Naive B cell (primary cell): ENCODE data around the gene SLC35F3. TPM values are rescaled to one million over a fixed set of nuclear protein-coding genes. Genes with fewer than 3 reads are reported as not detected.

Experiments
- ATAC-seq, 2 donors: fragments of 150-1000 bp; cut with Tn5 transposase; 2 replicates each; pipeline ENCODE4 v1.10.0; 2021; ENCODE audit warnings: low read depth in 2 of 2, mild to moderate bottlenecking in 2 of 2, moderate library complexity in 2 of 2
- DNase-seq: peaks from one replicate; pipeline ENCODE4 v3.0.0; 2022
- H3K27ac Mint-ChIP-seq, 6 donors: one replicate each; pipeline ENCODE4 v1.8.0; 2020 to 2022; ENCODE audit warnings: mild to moderate bottlenecking in 6 of 6, mixed read lengths in 6 of 6, moderate library complexity in 5 of 6, inconsistent platforms in 2 of 6
- H3K27me3 Mint-ChIP-seq, 3 donors: one replicate each; pipeline ENCODE4 v1.8.0; 2021 to 2022; ENCODE audit warnings: mixed read lengths in 3 of 3, mild to moderate bottlenecking in 1 of 3
- H3K36me3 Mint-ChIP-seq, 2 donors: one replicate each; pipeline ENCODE4 v1.8.0; 2020 to 2022; ENCODE audit warnings: mixed read lengths in 2 of 2, inconsistent platforms in 1 of 2, mild to moderate bottlenecking in 1 of 2
- H3K4me1 Mint-ChIP-seq, 3 donors: one replicate each; pipeline ENCODE4 v1.8.0; 2020 to 2022; ENCODE audit warnings: mixed read lengths in 3 of 3, inconsistent platforms in 1 of 3, mild to moderate bottlenecking in 1 of 3, moderate library complexity in 1 of 3
- H3K4me3 Mint-ChIP-seq, 8 donors: one replicate each; pipeline ENCODE4 v1.8.0; 2020 to 2022; ENCODE audit warnings: mild to moderate bottlenecking in 8 of 8, mixed read lengths in 8 of 8, moderate library complexity in 8 of 8, inconsistent platforms in 2 of 8
- H3K9me3 Mint-ChIP-seq, 7 donors: one replicate each; pipeline ENCODE4 v1.8.0; 2020 to 2022; ENCODE audit warnings: mixed read lengths in 7 of 7, mild to moderate bottlenecking in 5 of 7, inconsistent platforms in 2 of 7, moderate library complexity in 1 of 7
- polyA plus RNA-seq, 6 donors: library from polyadenylated mRNA; unstranded; fragments of 300-500 nt; fragmentation: Illumina TruSeq; gene quantifications; one replicate each; pipeline ENCODE4 v1.2.3, GENCODE V29; 2021; ENCODE audit warnings: low read depth in 6 of 6

SLC35F3 gene
- polyA plus RNA-seq, 6 donors from 2014 or later: not detected

DNA sequence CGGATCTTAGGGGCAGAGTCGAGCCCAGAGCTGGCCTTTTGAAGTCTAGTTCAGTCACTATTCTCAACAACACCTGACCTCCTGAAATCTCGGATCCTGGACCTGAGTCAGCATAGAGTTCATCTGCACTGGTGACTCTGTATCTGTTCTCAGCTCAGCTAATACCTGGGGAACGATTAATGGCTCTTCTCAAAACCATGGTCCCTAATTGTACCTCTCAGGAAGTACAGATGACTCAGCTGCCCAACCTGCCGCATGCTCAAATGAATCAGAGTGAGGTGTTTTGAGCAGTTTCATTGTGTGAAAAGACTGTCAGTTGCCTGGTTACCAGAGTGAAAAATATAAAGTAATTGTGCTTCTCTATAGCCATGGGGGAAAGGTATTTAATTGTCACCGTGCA, 89.2 kb downstream of the SLC35F3 start:
- no peaks in the 10 kb centered on the region for H3K4me1 Mint-ChIP-seq
- DNase-seq (no peak), ATAC-seq (no peak)
- no peaks in the 10 kb centered on the region for H3K36me3 Mint-ChIP-seq
- peaks cover 0 to 6% (median 0%) of the 10 kb centered on the region in 7 donors for H3K9me3 Mint-ChIP-seq
- no peak overlapping the region for H3K4me3 Mint-ChIP-seq
- no peak overlapping the region for H3K27ac Mint-ChIP-seq
- peaks cover 9 to 23% (median 9%) of the 10 kb centered on the region in 3 donors for H3K27me3 Mint-ChIP-seq

DNA sequence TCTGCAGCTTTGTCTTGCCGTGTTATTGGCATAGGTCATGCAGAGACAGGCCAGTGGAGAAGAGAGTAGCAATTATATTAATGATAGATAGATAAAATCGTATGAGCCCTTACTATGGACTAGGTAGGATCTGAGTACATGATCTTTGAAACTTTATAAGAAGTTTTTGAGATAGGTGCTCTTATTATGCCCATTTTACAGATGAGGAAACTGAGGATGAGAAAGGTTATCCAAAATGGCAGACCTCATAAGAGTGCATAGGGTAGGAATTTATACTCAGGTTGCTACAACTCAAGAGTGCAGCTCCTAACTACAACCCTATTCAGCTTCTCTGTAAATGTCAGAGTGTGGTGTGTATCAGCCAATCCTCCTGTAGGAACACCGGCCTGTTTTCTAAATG, 89.6 kb downstream of the SLC35F3 start:
- no peak overlapping the region for H3K27ac Mint-ChIP-seq
- no peak for DNase-seq
- H3K27me3 Mint-ChIP-seq: peaks cover 8 to 26% (median 11%) of the 10 kb centered on the region in 3 donors
- no peaks in the 10 kb centered on the region for H3K4me1 Mint-ChIP-seq
- no peak for ATAC-seq
- no peaks in the 10 kb centered on the region for H3K36me3 Mint-ChIP-seq
- no peak overlapping the region for H3K4me3 Mint-ChIP-seq
- H3K9me3 Mint-ChIP-seq: peaks cover 0 to 6% (median 0%) of the 10 kb centered on the region in 7 donors

DNA sequence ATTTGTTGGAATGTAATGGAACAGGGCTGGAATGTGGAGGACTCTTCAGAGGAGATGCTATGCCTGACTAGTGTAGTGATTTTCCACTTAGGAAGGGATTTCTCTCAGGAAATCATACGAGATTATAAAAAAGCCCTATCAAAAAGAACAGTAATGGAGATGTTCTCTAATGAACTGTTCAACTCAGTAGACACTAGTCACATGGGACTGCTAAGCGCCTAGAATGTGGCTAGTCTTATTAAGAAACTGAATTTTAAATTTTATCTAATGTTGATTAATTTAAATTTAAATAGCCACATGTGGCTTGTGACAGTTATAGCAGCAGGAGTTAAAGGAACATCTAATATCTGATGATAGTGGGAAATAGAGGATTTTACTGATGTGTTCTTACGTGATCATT, 94.0 kb downstream of the SLC35F3 start:
- H3K27ac Mint-ChIP-seq: no peak overlapping the region
- H3K27me3 Mint-ChIP-seq: peaks cover 11 to 24% (median 20%) of the 10 kb centered on the region in 3 donors
- H3K4me3 Mint-ChIP-seq: no peak overlapping the region
- ATAC-seq: no peak
- H3K9me3 Mint-ChIP-seq: peaks cover 0 to 6% (median 0%) of the 10 kb centered on the region in 7 donors
- H3K36me3 Mint-ChIP-seq: no peaks in the 10 kb centered on the region
- no peaks in the 10 kb centered on the region for H3K4me1 Mint-ChIP-seq
- DNase-seq: no peak

DNA sequence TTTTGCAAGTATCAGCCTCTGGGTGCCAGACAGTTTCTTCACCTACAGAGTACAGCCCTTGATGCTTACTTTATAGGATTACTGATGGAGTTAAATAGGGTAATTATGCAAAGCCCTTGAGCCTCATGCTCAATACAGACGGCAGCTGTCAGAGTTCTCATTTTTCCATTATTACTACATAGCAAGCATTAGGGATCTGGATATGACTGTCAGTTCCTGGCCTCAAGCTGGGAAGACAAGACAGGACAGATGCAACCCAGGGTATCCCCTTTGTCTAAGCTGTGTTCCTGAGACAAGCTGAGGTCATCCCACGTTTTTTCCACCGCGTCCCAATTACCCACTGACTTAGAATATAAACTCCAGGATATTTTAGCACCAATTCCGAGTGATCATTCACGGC, 94.4 kb downstream of the SLC35F3 start:
- DNase-seq (no peak), ATAC-seq (no peak)
- no peak overlapping the region for H3K4me3 Mint-ChIP-seq
- no peak overlapping the region for H3K27ac Mint-ChIP-seq
- H3K4me1 Mint-ChIP-seq: no peaks in the 10 kb centered on the region
- peaks cover 0 to 6% (median 0%) of the 10 kb centered on the region in 7 donors for H3K9me3 Mint-ChIP-seq
- no peaks in the 10 kb centered on the region for H3K36me3 Mint-ChIP-seq
- peaks cover 11 to 29% (median 20%) of the 10 kb centered on the region in 3 donors for H3K27me3 Mint-ChIP-seq

DNA sequence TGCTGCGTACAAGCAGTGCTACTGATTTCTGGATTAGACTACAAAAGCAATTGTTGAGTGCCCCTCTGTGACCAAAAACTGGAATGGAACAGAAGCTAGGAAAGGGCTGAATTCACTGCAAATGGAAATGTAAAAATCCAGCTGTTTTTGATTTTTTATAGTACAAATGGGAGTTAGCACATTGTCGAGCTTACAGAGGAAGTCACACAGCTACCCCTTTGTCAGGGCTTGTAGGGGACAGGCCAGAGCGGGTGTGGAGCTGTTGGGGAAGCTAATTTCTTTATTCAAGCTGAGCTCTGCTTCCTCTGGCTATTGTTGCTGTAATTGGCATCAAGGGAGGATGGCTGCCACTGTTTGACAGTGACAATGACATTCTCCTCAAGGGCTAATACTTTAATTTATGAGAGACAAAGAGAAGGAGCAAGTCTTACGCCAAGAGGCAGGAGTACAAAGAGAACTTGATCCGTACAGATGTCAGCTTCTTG, 96.1 kb downstream of the SLC35F3 start:
- Mint-ChIP-seq H3K27me3 (peaks cover 17 to 28% (median 20%) of the 10 kb centered on the region in 3 donors), H3K36me3 (no peaks in the 10 kb centered on the region), H3K27ac (no peak overlapping the region), H3K4me3 (no peak overlapping the region), H3K4me1 (no peaks in the 10 kb centered on the region), H3K9me3 (peaks cover 0 to 6% (median 0%) of the 10 kb centered on the region in 7 donors)
- ATAC-seq (no peak), DNase-seq (no peak)

GRCh38 chr1:234001817-234002216, 97.3 kb downstream of the SLC35F3 start:
- H3K27me3 Mint-ChIP-seq: peaks cover 18 to 28% (median 20%) of the 10 kb centered on the region in 3 donors
- peaks cover 0 to 6% (median 0%) of the 10 kb centered on the region in 7 donors for H3K9me3 Mint-ChIP-seq
- DNase-seq: no peak
- no peaks in the 10 kb centered on the region for H3K36me3 Mint-ChIP-seq
- no peak for ATAC-seq
- no peak overlapping the region for H3K4me3 Mint-ChIP-seq
- no peak overlapping the region for H3K27ac Mint-ChIP-seq
- H3K4me1 Mint-ChIP-seq: no peaks in the 10 kb centered on the region

GRCh38 chr1:234004591-234004990, 100.1 kb downstream of the SLC35F3 start:
- Mint-ChIP-seq H3K4me1 (no peaks in the 10 kb centered on the region), H3K36me3 (peaks cover 0 to 5% of the 10 kb centered on the region in 2 donors), H3K27ac (no peak overlapping the region), H3K27me3 (peaks cover 12 to 18% (median 12%) of the 10 kb centered on the region in 3 donors), H3K9me3 (peaks cover 0 to 6% (median 2%) of the 10 kb centered on the region in 7 donors), H3K4me3 (no peak overlapping the region)
- ATAC-seq: no peak
- no peak for DNase-seq

DNA sequence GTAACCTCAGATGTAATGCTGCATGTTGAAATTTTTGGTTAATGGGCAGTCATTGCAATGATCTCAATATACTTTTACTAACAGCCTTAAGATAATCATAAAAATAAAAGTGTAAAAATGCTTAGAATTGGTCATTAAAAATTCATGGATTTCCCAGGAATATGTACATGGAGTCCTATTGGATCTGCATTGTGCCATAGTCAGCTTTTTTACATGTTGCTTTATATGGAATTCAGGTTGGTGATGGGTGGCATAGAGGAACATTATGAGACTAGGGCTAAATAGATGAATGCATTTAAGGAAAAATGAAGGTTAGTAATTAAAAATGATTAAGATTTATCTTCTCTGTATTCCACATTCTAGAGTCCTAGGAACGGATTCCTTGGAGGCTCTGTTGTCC, 103.2 kb downstream of the SLC35F3 start:
- no peak overlapping the region for H3K4me3 Mint-ChIP-seq
- peaks cover 16 to 26% (median 24%) of the 10 kb centered on the region in 3 donors for H3K27me3 Mint-ChIP-seq
- H3K9me3 Mint-ChIP-seq: peaks cover 1 to 11% (median 5%) of the 10 kb centered on the region in 7 donors
- peaks cover 0 to 5% of the 10 kb centered on the region in 2 donors for H3K36me3 Mint-ChIP-seq
- ATAC-seq (no peak), DNase-seq (no peak)
- H3K4me1 Mint-ChIP-seq: no peaks in the 10 kb centered on the region
- no peak overlapping the region for H3K27ac Mint-ChIP-seq

- no peak overlapping the region for H3K4me3 Mint-ChIP-seq
- ATAC-seq (no peak), DNase-seq (no peak)
- no peak overlapping the region for H3K27ac Mint-ChIP-seq
- no peaks in the 10 kb centered on the region for H3K4me1 Mint-ChIP-seq
- peaks cover 1 to 11% (median 5%) of the 10 kb centered on the region in 7 donors for H3K9me3 Mint-ChIP-seq
- H3K36me3 Mint-ChIP-seq: peaks cover 0 to 5% of the 10 kb centered on the region in 2 donors
- H3K27me3 Mint-ChIP-seq: peaks cover 16 to 34% (median 29%) of the 10 kb centered on the region in 3 donors
Measured at GRCh38 chr1:234008591-234008990, 104.1 kb downstream of the SLC35F3 start.

DNA sequence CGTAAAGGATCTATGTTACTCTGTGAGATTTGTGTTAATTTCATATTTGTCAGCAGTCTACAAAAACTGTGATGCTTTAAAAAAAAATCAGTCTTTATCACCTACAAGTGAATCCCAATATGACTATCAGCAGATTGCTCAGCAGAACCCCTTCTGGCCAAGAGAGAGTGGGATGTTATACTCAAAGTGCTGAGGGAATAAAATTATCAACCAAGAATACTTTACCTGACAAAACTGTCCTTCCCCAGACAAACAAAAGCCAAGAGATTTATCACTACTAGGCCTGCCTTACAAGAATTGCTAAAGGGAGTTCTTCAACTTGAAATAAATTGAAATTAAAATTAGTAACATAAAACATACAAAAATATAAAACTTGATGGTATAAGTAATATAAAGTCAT, 105.2 kb downstream of the SLC35F3 start:
- Mint-ChIP-seq H3K4me1 (no peaks in the 10 kb centered on the region), H3K4me3 (no peak overlapping the region), H3K36me3 (peaks cover 0 to 5% of the 10 kb centered on the region in 2 donors), H3K27me3 (peaks cover 16 to 31% (median 29%) of the 10 kb centered on the region in 3 donors), H3K27ac (no peak overlapping the region), H3K9me3 (peaks cover 1 to 13% (median 6%) of the 10 kb centered on the region in 7 donors)
- DNase-seq (no peak), ATAC-seq (no peak)

DNA sequence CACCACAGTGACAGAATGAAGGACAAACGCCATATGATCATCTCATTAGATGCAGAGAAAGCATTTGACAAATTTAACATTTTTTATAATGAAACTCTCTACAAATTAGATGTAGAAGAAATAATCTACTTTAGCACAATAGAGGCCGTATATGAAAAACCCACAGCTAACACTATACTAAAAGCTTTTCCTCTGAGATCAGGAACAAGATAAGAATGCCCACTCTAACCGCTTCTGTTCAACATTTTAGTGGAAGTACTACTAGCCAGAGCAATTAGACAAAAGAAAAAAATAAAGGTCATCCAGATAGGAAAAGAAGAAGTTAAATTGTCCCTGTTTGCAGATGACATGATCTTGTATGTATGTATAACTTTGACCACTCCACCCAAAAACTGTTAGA, 109.7 kb downstream of the SLC35F3 start:
- Mint-ChIP-seq H3K27me3 (peaks cover 8 to 36% (median 20%) of the 10 kb centered on the region in 3 donors), H3K4me1 (no peaks in the 10 kb centered on the region), H3K4me3 (no peak overlapping the region), H3K9me3 (peaks cover 0 to 21% (median 8%) of the 10 kb centered on the region in 7 donors), H3K36me3 (no peaks in the 10 kb centered on the region), H3K27ac (no peak overlapping the region)
- DNase-seq (no peak), ATAC-seq (no peak)

- H3K4me1 Mint-ChIP-seq: no peaks in the 10 kb centered on the region
- no peak overlapping the region for H3K27ac Mint-ChIP-seq
- peaks cover 0 to 9% (median 5%) of the 10 kb centered on the region in 3 donors for H3K27me3 Mint-ChIP-seq
- no peak for DNase-seq
- no peak overlapping the region for H3K4me3 Mint-ChIP-seq
- ATAC-seq: no peak
- H3K9me3 Mint-ChIP-seq: peaks cover 0 to 8% (median 3%) of the 10 kb centered on the region in 7 donors
- H3K36me3 Mint-ChIP-seq: no peaks in the 10 kb centered on the region
Measured at GRCh38 chr1:234018816-234019215, 114.3 kb downstream of the SLC35F3 start.

GRCh38 chr1:234019387-234019786, 114.9 kb downstream of the SLC35F3 start:
- Mint-ChIP-seq H3K27ac (no peak overlapping the region), H3K36me3 (no peaks in the 10 kb centered on the region)

DNA sequence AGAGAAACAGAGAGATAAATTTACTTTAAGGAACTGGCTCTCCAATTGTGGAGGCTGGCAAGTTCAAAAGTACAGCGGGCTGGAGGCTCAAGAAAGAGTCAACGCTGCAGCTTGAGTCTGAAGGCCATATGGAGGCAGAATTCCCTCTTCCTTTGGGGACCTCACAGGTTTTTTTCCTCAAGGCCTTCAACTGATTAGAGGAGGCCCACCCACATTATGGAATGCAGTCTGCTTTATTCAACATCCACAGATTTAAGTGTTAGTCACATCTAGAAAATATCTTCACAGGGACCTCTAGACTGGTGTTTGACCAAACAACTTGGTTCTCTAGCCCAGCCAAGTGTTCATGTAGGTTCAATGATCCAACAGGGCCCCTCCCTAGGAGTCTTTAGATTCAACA, 117.8 kb downstream of the SLC35F3 start:
- no peak overlapping the region for H3K4me3 Mint-ChIP-seq
- no peak for DNase-seq

More at GRCh38 chr1:234019387-234019786, 114.9 kb downstream of the SLC35F3 start:
- Mint-ChIP-seq H3K27me3 (peaks cover 0 to 10% (median 5%) of the 10 kb centered on the region in 3 donors), H3K9me3 (peaks cover 0 to 8% (median 3%) of the 10 kb centered on the region in 7 donors), H3K4me3 (no peak overlapping the region), H3K4me1 (no peaks in the 10 kb centered on the region)
- no peak for ATAC-seq
- DNase-seq: no peak

More for the DNA sequence above, 117.8 kb downstream of the SLC35F3 start:
- Mint-ChIP-seq H3K36me3 (no peaks in the 10 kb centered on the region), H3K27ac (no peak overlapping the region), H3K9me3 (peaks cover 0 to 5% (median 2%) of the 10 kb centered on the region in 7 donors), H3K4me1 (no peaks in the 10 kb centered on the region), H3K27me3 (peaks cover 0 to 18% (median 7%) of the 10 kb centered on the region in 3 donors)
- no peak for ATAC-seq
